ENCODE data around the gene TULP1. TPM values are rescaled to one million over a fixed set of nuclear protein-coding genes. Genes with fewer than 3 reads are reported as not detected.

Gene TULP1
- total and polyA plus RNA-seq, 2 of the 13 experiments (the other 11 are each of a cell fraction or from before 2014, with no cell fraction given) = not detected

DNA sequence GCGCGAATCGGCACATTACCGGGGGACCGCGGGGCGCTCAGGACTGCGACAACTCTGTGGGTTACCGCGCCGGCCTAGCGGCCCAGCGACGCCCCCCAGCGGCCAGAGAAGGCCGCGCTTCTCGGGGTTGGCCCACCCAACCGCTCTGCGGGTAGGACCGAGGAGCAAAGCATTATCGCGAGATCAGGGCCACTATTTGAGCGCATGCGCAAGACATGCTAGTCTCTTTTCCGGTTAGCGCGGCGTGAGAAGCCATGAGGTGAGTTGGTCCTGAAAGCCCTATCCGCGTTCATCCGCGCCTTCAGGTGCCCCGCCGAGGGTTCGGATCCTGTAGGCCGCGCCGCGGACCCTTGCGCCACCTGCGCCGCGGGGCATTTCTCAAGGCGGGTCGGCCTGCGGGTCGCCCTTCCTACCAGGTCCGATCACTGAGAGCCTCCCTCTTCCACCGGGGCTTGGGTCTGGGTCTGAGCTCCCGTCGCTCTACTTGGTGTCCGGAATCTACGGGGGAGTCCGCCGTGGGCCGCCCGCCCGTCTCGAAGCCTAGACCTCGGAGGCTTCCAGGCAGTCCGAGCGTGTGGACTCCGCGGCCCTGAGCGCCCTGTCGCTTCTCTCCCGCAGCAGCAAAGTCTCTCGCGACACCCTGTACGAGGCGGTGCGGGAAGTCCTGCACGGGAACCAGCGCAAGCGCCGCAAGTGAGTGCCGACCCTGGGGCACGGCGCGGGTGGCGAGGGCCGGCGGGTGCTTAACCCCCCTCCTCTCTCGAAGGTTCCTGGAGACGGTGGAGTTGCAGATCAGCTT lies 44.3 kb downstream of the TULP1 start, which contains the start of gene RPL10A (continued):
- TF ChIP-seq, protein P1, sequence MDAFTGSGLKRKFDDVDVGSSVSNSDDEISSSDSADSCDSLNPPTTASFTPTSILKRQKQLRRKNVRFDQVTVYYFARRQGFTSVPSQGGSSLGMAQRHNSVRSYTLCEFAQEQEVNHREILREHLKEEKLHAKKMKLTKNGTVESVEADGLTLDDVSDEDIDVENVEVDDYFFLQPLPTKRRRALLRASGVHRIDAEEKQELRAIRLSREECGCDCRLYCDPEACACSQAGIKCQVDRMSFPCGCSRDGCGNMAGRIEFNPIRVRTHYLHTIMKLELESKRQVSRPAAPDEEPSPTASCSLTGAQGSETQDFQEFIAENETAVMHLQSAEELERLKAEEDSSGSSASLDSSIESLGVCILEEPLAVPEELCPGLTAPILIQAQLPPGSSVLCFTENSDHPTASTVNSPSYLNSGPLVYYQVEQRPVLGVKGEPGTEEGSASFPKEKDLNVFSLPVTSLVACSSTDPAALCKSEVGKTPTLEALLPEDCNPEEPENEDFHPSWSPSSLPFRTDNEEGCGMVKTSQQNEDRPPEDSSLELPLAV (CRISPR knock-in tag; conservative IDR thresholded peaks at IDR 0.05; ENCODE audit: low read depth) = 0 out of 2 replicates have a peak, but pooled peaks have one; percentile 29
- TF ChIP-seq ZNF382 (CRISPR knock-in tag; IDR thresholded peaks at IDR 0.05; ENCODE audit: borderline replicate concordance) (no peak), CREB1 (IDR thresholded peaks at IDR 0.05) (no peak), CREB1 (CRISPR knock-in tag; IDR thresholded peaks at IDR 0.05) (no peak), FOXK2 (IDR thresholded peaks at IDR 0.05) (no peak), ZMAT3 (CRISPR knock-in tag; conservative IDR thresholded peaks at IDR 0.05) (peak; percentile 97), RBM22 (optimal IDR thresholded peaks at IDR 0.05; ENCODE audit: low read length) (peak; percentile 83), ZNF232 (CRISPR knock-in tag; IDR thresholded peaks at IDR 0.05; ENCODE audit: borderline replicate concordance) (peak; percentile 85), MEIS1 (CRISPR knock-in tag; IDR thresholded peaks at IDR 0.05; ENCODE audit: borderline replicate concordance) (peak; percentile 79; the same call in 1 of the 2 replicates), FOXC1 (CRISPR knock-in tag; IDR thresholded peaks at IDR 0.05; ENCODE audit: borderline replicate concordance) (peak; percentile 99), HDAC6 (IDR thresholded peaks at IDR 0.05; ENCODE audit: low read depth, low read length) (0 out of 2 replicates have a peak, but pooled peaks have one; percentile 62), ATAD3A (CRISPR knock-in tag; IDR thresholded peaks at IDR 0.05) (no peak), ZNF224 (CRISPR knock-in tag; IDR thresholded peaks at IDR 0.05) (peak; percentile 99), TEAD2 (CRISPR knock-in tag; IDR thresholded peaks at IDR 0.05) (0 out of 2 replicates have a peak, but pooled peaks have one; percentile 55), NFYC (CRISPR knock-in tag; IDR thresholded peaks at IDR 0.05) (no peak; the same call in none of the 2 replicates), ZNF792 (CRISPR knock-in tag; IDR thresholded peaks at IDR 0.05) (peak; percentile 97), ZBTB7A (CRISPR knock-in tag; IDR thresholded peaks at IDR 0.05) (peak; percentile 97), MEIS2 (CRISPR knock-in tag; IDR thresholded peaks at IDR 0.05) (peak; percentile 87; the same call in 1 of the 2 replicates), ZNF619 (CRISPR knock-in tag; IDR thresholded peaks at IDR 0.05) (peak; percentile 96), TRIM24 (CRISPR knock-in tag; IDR thresholded peaks at IDR 0.05) (no peak), POLR2AphosphoS5 (IDR thresholded peaks at IDR 0.05; ENCODE audit: low read depth, low read length) (peak; percentile 100)
- TF ChIP-seq, protein P2, sequence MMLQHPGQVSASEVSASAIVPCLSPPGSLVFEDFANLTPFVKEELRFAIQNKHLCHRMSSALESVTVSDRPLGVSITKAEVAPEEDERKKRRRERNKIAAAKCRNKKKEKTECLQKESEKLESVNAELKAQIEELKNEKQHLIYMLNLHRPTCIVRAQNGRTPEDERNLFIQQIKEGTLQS (CRISPR knock-in tag; IDR thresholded peaks at IDR 0.05) = peak; percentile 80
- TF ChIP-seq, protein P3, sequence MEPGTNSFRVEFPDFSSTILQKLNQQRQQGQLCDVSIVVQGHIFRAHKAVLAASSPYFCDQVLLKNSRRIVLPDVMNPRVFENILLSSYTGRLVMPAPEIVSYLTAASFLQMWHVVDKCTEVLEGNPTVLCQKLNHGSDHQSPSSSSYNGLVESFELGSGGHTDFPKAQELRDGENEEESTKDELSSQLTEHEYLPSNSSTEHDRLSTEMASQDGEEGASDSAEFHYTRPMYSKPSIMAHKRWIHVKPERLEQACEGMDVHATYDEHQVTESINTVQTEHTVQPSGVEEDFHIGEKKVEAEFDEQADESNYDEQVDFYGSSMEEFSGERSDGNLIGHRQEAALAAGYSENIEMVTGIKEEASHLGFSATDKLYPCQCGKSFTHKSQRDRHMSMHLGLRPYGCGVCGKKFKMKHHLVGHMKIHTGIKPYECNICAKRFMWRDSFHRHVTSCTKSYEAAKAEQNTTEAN (CRISPR knock-in tag; conservative IDR thresholded peaks at IDR 0.05) = peak; percentile 88; the same call in 1 of the 2 replicates
- TF ChIP-seq, protein P4, sequence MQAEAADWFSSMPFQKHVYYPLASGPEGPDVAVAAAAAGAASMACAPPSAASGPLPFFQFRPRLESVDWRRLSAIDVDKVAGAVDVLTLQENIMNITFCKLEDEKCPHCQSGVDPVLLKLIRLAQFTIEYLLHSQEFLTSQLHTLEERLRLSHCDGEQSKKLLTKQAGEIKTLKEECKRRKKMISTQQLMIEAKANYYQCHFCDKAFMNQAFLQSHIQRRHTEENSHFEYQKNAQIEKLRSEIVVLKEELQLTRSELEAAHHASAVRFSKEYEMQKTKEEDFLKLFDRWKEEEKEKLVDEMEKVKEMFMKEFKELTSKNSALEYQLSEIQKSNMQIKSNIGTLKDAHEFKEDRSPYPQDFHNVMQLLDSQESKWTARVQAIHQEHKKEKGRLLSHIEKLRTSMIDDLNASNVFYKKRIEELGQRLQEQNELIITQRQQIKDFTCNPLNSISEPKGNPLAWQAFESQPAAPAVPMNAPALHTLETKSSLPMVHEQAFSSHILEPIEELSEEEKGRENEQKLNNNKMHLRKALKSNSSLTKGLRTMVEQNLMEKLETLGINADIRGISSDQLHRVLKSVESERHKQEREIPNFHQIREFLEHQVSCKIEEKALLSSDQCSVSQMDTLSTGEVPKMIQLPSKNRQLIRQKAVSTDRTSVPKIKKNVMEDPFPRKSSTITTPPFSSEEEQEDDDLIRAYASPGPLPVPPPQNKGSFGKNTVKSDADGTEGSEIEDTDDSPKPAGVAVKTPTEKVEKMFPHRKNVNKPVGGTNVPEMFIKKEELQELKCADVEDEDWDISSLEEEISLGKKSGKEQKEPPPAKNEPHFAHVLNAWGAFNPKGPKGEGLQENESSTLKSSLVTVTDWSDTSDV (CRISPR knock-in tag; IDR thresholded peaks at IDR 0.05) = no peak; the same call in 1 of the 2 replicates
- TF ChIP-seq, protein P5, sequence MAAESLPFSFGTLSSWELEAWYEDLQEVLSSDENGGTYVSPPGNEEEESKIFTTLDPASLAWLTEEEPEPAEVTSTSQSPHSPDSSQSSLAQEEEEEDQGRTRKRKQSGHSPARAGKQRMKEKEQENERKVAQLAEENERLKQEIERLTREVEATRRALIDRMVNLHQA (CRISPR knock-in tag; IDR thresholded peaks at IDR 0.05) = peak; percentile 81; the same call in 1 of the 2 replicates
